GM12878 (cell line): Measurements from ENCODE around the gene ZFP62. TPM values are rescaled to one million over a fixed set of nuclear protein-coding genes. Genes with fewer than 3 reads are reported as not detected.

Experiments used
- BCL11A ChIP-seq: IDR thresholded peaks from 2 replicates; pipeline ENCODE4 v1.6.1; 2011; ENCODE audit warnings: low read depth, low read length
- BCLAF1 ChIP-seq: fragments of 450-650 bp; IDR thresholded peaks from 2 replicates; pipeline ENCODE4 v1.6.1; 2017; ENCODE audit warnings: antibody characterized with exemption, mild to moderate bottlenecking, moderate library complexity
- DPF2 ChIP-seq: fragments of 450-650 bp; IDR thresholded peaks from 2 replicates; pipeline ENCODE4 v1.6.1; 2017; ENCODE audit warnings: mild to moderate bottlenecking
- E4F1 ChIP-seq: fragments of 450-650 bp; IDR thresholded peaks from 2 replicates; pipeline ENCODE4 v1.6.1; 2018; ENCODE audit warnings: borderline replicate concordance, mild to moderate bottlenecking; ENCODE audit not compliant: partially characterized antibody
- ESRRA ChIP-seq: IDR thresholded peaks from 2 replicates; pipeline ENCODE4 v1.6.1; 2012; ENCODE audit warnings: mild to moderate bottlenecking, low read length, improper control_type of control experiment
- HDAC6 ChIP-seq: fragments of 200-600 bp; sonication (generic); IDR thresholded peaks from one replicate; pipeline ENCODE4 v1.8.0; 2017; ENCODE audit warnings: antibody characterized with exemption; ENCODE audit not compliant: unreplicated experiment
- IRF4 ChIP-seq: IDR thresholded peaks from 2 replicates; pipeline ENCODE4 v1.6.1; 2011; ENCODE audit warnings: low read depth, low read length
- MLLT1 ChIP-seq: fragments of 450-650 bp; IDR thresholded peaks from 2 replicates; pipeline ENCODE4 v1.6.1; 2016; ENCODE audit warnings: mild to moderate bottlenecking
- MTA2 ChIP-seq: fragments of 450-650 bp; IDR thresholded peaks from 2 replicates; pipeline ENCODE4 v1.6.1; 2016; ENCODE audit warnings: low read depth, mild to moderate bottlenecking, moderate library complexity
- MYC ChIP-seq: IDR thresholded peaks from 2 replicates; pipeline ENCODE4 v1.6.1; 2011; ENCODE audit warnings: mild to moderate bottlenecking, low read length, moderate library complexity, inconsistent platforms; ENCODE audit not compliant: insufficient read depth, insufficient replicate concordance, insufficient read length, severe bottlenecking
- NFYB ChIP-seq: IDR thresholded peaks from 2 replicates; pipeline ENCODE4 v1.6.1; 2011; ENCODE audit warnings: low read depth, mild to moderate bottlenecking, low read length, improper control_type of control experiment, moderate library complexity; ENCODE audit not compliant: insufficient read depth
- RBBP5 ChIP-seq: fragments of 200-600 bp; sonication (generic); conservative IDR thresholded peaks from 2 replicates; pipeline ENCODE4 v1.6.1; 2016
- SIN3A ChIP-seq: IDR thresholded peaks from 2 replicates; pipeline ENCODE4 v1.6.1; 2012; ENCODE audit warnings: low read depth, low read length, improper control_type of control experiment
- SP1 ChIP-seq: IDR thresholded peaks from one replicate; pipeline ENCODE4 v1.6.1; 2011; ENCODE audit warnings: low read depth, low read length
- STAT3 ChIP-seq: IDR thresholded peaks from 2 replicates; pipeline ENCODE4 v1.6.1; 2011; ENCODE audit warnings: low read depth, low read length, improper control_type of control experiment
- SUZ12 ChIP-seq: fragments of 200-600 bp; sonication (generic); IDR thresholded peaks from one replicate; pipeline ENCODE4 v1.6.1; 2018; ENCODE audit warnings: antibody characterized with exemption, mild to moderate bottlenecking; ENCODE audit not compliant: unreplicated experiment
- TARDBP ChIP-seq: IDR thresholded peaks from 2 replicates; pipeline ENCODE4 v1.6.1; 2016; ENCODE audit warnings: borderline replicate concordance
- ZNF207 ChIP-seq: fragments of 450-650 bp; IDR thresholded peaks from 2 replicates; pipeline ENCODE4 v1.6.1; 2014; ENCODE audit warnings: antibody characterized with exemption, mild to moderate bottlenecking, borderline replicate concordance
- ZNF622 ChIP-seq: fragments of 450-650 bp; IDR thresholded peaks from 2 replicates; pipeline ENCODE4 v1.6.1; 2017; ENCODE audit warnings: mild to moderate bottlenecking, inconsistent platforms
- ZNF687 ChIP-seq: fragments of 450-650 bp; IDR thresholded peaks from 2 replicates; pipeline ENCODE4 v1.6.1; 2017; ENCODE audit warnings: mild to moderate bottlenecking, moderate library complexity
- polyA plus RNA-seq, 11 experiments: library from polyadenylated mRNA; depleted of rRNA in 4 of 11; unstranded in 6 of 11; stranded (reverse) in 5 of 11; fragments of >200 nt; fragmentation: Nextera tagmentation in 4 of 11; fragmentation: Illumina TruSeq in 1 of 11; extraction: Ambion mirVana in 4 of 11; extraction: Trizol in 1 of 11; gene quantifications; 1 replicate in 1 of 11; 2 replicates in 10 of 11; pipeline versions ENCODE4 v1.2.1 to v1.2.3, GENCODE V29; 2011 to 2016; ENCODE audit warnings: inconsistent platforms in 2 of 11, missing spikeins in 2 of 11, low read depth in 1 of 11
- total RNA-seq, 4 experiments: library from RNA; depleted of rRNA in 3 of 4; stranded (reverse); fragments of >200 nt in 3 of 4; fragmentation: Illumina TruSeq in 1 of 4; extraction: Trizol in 1 of 4; gene quantifications; 2 replicates each; pipeline versions ENCODE4 v1.2.1 to v1.2.3, GENCODE V29; 2013 to 2021

Gene ZFP62
- total and polyA plus RNA-seq, 10 of the 15 experiments (the other 5 are each of a cell fraction or from before 2014, with no cell fraction given): 9.2 to 39.7 (median 21.1) TPM

GRCh38 chr5:180809403-180810209 lies 51.5 kb downstream of the ZFP62 start (continued):
- no peak for TF ChIP-seq ZNF687
- no peak for TF ChIP-seq BCL11A
- TF ChIP-seq ZNF207: no peak
- TF ChIP-seq BCLAF1: no peak
- no peak for TF ChIP-seq SIN3A
- no peak for TF ChIP-seq ESRRA
- no peak for TF ChIP-seq IRF4
- no peak for TF ChIP-seq SUZ12
- no peak for TF ChIP-seq ZNF622
- no peak for TF ChIP-seq RBBP5
- TF ChIP-seq HDAC6: no peak
- TF ChIP-seq DPF2: no peak
- TF ChIP-seq MLLT1: no peak
- TF ChIP-seq NFYB: no peak
- 0 out of 2 replicates have a peak, but pooled peaks have one; percentile 18 for TF ChIP-seq MTA2
- peak; percentile 34 for TF ChIP-seq E4F1
- peak; percentile 68 for TF ChIP-seq SP1
- TF ChIP-seq STAT3: no peak
- TF ChIP-seq TARDBP: no peak
- no peak for TF ChIP-seq MYC
